ENCODE data around the gene CLTA.

Gene CLTA

GRCh38 chr9:36166168-36166927 is 24.4 kb upstream of the CLTA start:
- Mint-ChIP-seq H3K27ac (peak overlapping the region in 2 of 3 experiments; percentile 83 to 99), H3K4me3 (peak overlapping the region; percentile 50 to 80 (median 79)), H3K27me3 (ENCODE audit: low read depth) (no peaks in the 10 kb centered on the region), H3K36me3 (ENCODE audit: low read depth) (no peaks in the 10 kb centered on the region), H3K9me3 (no peaks in the 10 kb centered on the region), H3K4me1 (peaks cover 51% of the 10 kb centered on the region)
- peak; percentile 94 to 99 (median 98) for TF ChIP-seq CTCF (IDR thresholded peaks at IDR 0.05; ENCODE audit: unreplicated experiment in 3 of 3)

DNA sequence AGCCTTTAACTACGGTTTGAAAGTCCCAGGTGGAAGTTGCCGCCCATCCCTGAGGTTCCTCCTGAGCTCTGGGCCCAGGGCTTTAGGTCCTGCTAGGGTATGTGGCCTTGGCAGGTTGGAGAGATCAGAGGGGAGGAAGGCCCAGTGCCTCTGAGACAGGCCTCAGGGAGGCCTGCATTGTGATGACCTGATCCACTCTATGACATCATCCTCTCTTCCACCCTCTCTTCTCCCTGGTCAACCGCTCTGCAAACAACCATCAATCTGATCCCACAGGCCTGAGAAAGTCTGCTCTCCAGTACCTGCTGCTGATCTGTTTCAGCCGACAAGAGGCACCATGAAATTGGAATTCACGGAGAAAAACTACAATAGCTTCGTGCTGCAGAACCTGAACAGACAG is 21.6 kb upstream of the CLTA start, which contains the start of gene CCIN:
TSS of gene CCIN (plus strand) at position 223 of the 400 bp plus-strand sequence. CDS start at position 338, 115 bp downstream.
- no peaks in the 10 kb centered on the region for H3K27me3 Mint-ChIP-seq (ENCODE audit: low read depth)
- no peak within 1 kb of the TSS for H3K4me3 Mint-ChIP-seq
- H3K4me1 Mint-ChIP-seq = peaks cover 24% of the 10 kb centered on the region
- no peaks in the 10 kb centered on the region for H3K9me3 Mint-ChIP-seq
- TF ChIP-seq CTCF (IDR thresholded peaks at IDR 0.05; ENCODE audit: unreplicated experiment in 3 of 3) = no peak
- peak within 1 kb of the TSS in 1 of 3 experiments; percentile 60 for H3K27ac Mint-ChIP-seq
- no peaks in the 10 kb centered on the region for H3K36me3 Mint-ChIP-seq (ENCODE audit: low read depth)

DNA sequence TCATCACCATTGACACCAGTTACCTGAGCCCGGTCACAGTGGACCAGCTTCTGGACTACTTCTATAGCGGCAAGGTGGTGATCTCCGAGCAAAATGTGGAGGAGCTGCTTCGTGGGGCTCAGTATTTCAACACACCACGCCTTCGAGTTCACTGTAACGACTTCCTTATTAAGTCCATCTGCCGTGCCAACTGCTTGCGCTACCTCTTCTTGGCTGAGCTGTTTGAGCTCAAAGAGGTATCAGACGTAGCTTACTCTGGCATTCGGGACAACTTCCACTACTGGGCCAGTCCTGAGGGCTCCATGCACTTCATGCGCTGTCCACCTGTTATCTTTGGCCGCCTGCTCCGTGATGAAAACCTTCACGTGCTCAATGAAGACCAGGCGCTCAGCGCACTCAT is 21.0 kb upstream of the CLTA start:
- TF ChIP-seq CTCF (IDR thresholded peaks at IDR 0.05; ENCODE audit: unreplicated experiment in 3 of 3) = no peak
- H3K4me3 Mint-ChIP-seq = no peak overlapping the region

DNA sequence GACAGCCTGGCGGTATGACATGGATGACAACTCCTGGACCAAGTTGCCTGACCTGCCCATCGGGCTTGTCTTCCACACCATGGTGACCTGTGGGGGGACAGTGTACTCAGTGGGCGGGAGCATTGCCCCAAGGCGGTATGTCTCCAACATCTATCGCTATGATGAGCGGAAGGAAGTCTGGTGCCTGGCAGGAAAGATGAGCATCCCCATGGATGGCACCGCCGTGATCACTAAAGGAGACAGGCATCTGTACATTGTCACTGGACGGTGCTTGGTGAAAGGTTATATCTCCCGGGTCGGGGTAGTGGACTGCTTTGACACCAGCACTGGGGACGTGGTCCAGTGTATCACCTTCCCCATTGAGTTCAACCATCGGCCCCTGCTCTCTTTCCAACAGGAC is 20.2 kb upstream of the CLTA start:
- Mint-ChIP-seq H3K9me3 (no peaks in the 10 kb centered on the region), H3K36me3 (ENCODE audit: low read depth) (no peaks in the 10 kb centered on the region), H3K4me3 (no peak overlapping the region), H3K4me1 (peaks cover 14% of the 10 kb centered on the region), H3K27ac (no peak overlapping the region), H3K27me3 (ENCODE audit: low read depth) (peaks cover 3% of the 10 kb centered on the region)
- no peak for TF ChIP-seq CTCF (IDR thresholded peaks at IDR 0.05; ENCODE audit: unreplicated experiment in 3 of 3)

More for the DNA sequence above, 21.0 kb upstream of the CLTA start:
- Mint-ChIP-seq H3K9me3 (no peaks in the 10 kb centered on the region), H3K27me3 (ENCODE audit: low read depth) (peaks cover 3% of the 10 kb centered on the region), H3K36me3 (ENCODE audit: low read depth) (no peaks in the 10 kb centered on the region), H3K4me1 (peaks cover 20% of the 10 kb centered on the region), H3K27ac (no peak overlapping the region)

DNA sequence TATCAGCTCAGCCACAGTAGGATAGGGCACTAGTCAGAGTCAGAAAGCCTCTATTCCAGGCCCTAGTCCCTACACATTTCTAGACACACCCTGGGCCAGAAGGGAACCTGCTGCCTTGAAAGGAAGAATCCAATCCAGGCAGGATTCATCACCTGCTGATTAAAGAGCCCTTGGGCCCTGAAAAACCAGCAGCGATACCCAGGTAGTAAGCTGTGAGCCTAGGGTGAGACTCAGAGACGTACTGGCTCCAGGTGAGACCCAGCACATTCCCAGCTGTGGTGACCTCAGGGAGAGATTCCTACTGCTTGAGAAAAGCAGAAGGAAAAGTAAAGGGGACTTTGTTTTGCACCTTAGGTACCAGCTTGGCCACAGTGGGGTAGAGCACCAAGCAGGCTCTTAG is 16.9 kb upstream of the CLTA start:
- H3K9me3 Mint-ChIP-seq = no peaks in the 10 kb centered on the region

More for the DNA sequence above, 16.9 kb upstream of the CLTA start:
- TF ChIP-seq CTCF (IDR thresholded peaks at IDR 0.05; ENCODE audit: unreplicated experiment in 3 of 3) = no peak
- H3K27me3 Mint-ChIP-seq (ENCODE audit: low read depth) = peaks cover 3% of the 10 kb centered on the region
- H3K36me3 Mint-ChIP-seq (ENCODE audit: low read depth) = no peaks in the 10 kb centered on the region
- H3K4me1 Mint-ChIP-seq = peaks cover 4% of the 10 kb centered on the region
- H3K4me3 Mint-ChIP-seq = no peak overlapping the region
- H3K27ac Mint-ChIP-seq = no peak overlapping the region

All from nephron (organoid).